Measurements from ENCODE around the gene CUEDC1.

CUEDC1 gene

GRCh38 chr17:57955183-57955931 lies at the start of gene CUEDC1:
TSS of gene CUEDC1 (minus strand) at chr17:57955412. CDS start at chr17:57885564, 69,848 bp downstream.
- Histone ChIP-seq H3K27me3 (replicated peaks) (no peaks in the 10 kb centered on the region), H3K4me3 (ENCODE audit: low read depth, low read length) (peak within 1 kb of the TSS; percentile 61), H3K36me3 (replicated peaks) (no peaks in the 10 kb centered on the region), H3K27ac (peak within 1 kb of the TSS; percentile 65)
- in situ Hi-C loops (cut with HindIII; ENCODE audit: low pct_ligation_motif_present, low sequenced_read_pairs): no loop called here
- DNase-seq: peak; percentile 41
- TF ChIP-seq, protein P1, sequence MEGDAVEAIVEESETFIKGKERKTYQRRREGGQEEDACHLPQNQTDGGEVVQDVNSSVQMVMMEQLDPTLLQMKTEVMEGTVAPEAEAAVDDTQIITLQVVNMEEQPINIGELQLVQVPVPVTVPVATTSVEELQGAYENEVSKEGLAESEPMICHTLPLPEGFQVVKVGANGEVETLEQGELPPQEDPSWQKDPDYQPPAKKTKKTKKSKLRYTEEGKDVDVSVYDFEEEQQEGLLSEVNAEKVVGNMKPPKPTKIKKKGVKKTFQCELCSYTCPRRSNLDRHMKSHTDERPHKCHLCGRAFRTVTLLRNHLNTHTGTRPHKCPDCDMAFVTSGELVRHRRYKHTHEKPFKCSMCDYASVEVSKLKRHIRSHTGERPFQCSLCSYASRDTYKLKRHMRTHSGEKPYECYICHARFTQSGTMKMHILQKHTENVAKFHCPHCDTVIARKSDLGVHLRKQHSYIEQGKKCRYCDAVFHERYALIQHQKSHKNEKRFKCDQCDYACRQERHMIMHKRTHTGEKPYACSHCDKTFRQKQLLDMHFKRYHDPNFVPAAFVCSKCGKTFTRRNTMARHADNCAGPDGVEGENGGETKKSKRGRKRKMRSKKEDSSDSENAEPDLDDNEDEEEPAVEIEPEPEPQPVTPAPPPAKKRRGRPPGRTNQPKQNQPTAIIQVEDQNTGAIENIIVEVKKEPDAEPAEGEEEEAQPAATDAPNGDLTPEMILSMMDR (IDR thresholded peaks at IDR 0.05; ENCODE audit: low read depth, low read length, missing control alignments): peak; percentile 42

DNA sequence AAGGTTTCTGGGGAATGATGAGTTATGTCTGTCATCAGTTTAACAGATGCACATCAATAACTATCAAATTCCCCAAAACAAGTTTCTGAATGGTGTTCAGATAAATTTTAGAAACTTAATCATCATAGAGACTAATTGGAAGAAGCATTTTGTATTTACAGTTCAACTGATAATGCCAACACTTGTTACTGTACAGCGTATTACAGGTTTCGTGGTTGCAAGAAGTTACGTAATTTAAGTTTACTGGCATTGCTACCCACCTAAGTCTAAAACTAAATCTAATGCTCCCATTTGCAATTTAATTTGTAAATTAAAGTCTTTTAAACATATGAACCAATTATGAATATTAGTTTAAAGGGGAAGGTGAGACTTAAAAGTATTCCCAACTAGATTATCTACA lies 48.8 kb upstream of the CUEDC1 start:
- Histone ChIP-seq H3K36me3 (replicated peaks) (peaks cover 41% of the 10 kb centered on the region), H3K27ac (no peak overlapping the region), H3K27me3 (replicated peaks) (no peaks in the 10 kb centered on the region), H3K4me3 (ENCODE audit: low read depth, low read length) (no peak overlapping the region)
- in situ Hi-C loops (cut with HindIII; ENCODE audit: low pct_ligation_motif_present, low sequenced_read_pairs): no loop called here
- no peak for DNase-seq
- TF ChIP-seq, protein P1 (IDR thresholded peaks at IDR 0.05; ENCODE audit: low read depth, low read length, missing control alignments): no peak

GRCh38 chr17:58002973-58003372 lies 47.8 kb upstream of the CUEDC1 start:
- TF ChIP-seq, protein P1 (IDR thresholded peaks at IDR 0.05; ENCODE audit: low read depth, low read length, missing control alignments): no peak

GRCh38 chr17:58002154-58002948 lies 47.1 kb upstream of the CUEDC1 start:
- no peak for DNase-seq
- Histone ChIP-seq H3K27me3 (replicated peaks) (no peaks in the 10 kb centered on the region), H3K36me3 (replicated peaks) (peaks cover 49% of the 10 kb centered on the region), H3K27ac (no peak overlapping the region), H3K4me3 (ENCODE audit: low read depth, low read length) (no peak overlapping the region)
- in situ Hi-C loops (cut with HindIII; ENCODE audit: low pct_ligation_motif_present, low sequenced_read_pairs): no loop called here
- TF ChIP-seq, protein P1 (IDR thresholded peaks at IDR 0.05; ENCODE audit: low read depth, low read length, missing control alignments): no peak

More at GRCh38 chr17:58002973-58003372, 47.8 kb upstream of the CUEDC1 start:
- no peak overlapping the region for H3K27ac ChIP-seq
- no peaks in the 10 kb centered on the region for H3K27me3 ChIP-seq (replicated peaks)
- in situ Hi-C loops (cut with HindIII; ENCODE audit: low pct_ligation_motif_present, low sequenced_read_pairs): no loop called here
- no peak for DNase-seq
- peaks cover 43% of the 10 kb centered on the region for H3K36me3 ChIP-seq (replicated peaks)
- H3K4me3 ChIP-seq (ENCODE audit: low read depth, low read length): no peak overlapping the region

GRCh38 chr17:58001461-58002124 lies 46.4 kb upstream of the CUEDC1 start:
- Histone ChIP-seq H3K4me3 (ENCODE audit: low read depth, low read length) (no peak overlapping the region), H3K36me3 (replicated peaks) (peaks cover 52% of the 10 kb centered on the region), H3K27me3 (replicated peaks) (no peaks in the 10 kb centered on the region), H3K27ac (no peak overlapping the region)
- DNase-seq: no peak
- in situ Hi-C loops (cut with HindIII; ENCODE audit: low pct_ligation_motif_present, low sequenced_read_pairs): no loop called here
- TF ChIP-seq, protein P1 (IDR thresholded peaks at IDR 0.05; ENCODE audit: low read depth, low read length, missing control alignments): no peak

All from brain microvascular endothelial cell (primary cell).